RWPE2 (cell line): ENCODE data around the gene ZFYVE28.

Source experiments
- ATAC-seq: fragments of 200-7000 bp; cut with Tn5 transposase; 3 replicates; pipeline ENCODE4 v1.9.1; 2021; ENCODE audit warnings: low read depth
- DNase-seq: peaks from one replicate; pipeline ENCODE4 v3.0.0-alpha.2; 2020; ENCODE audit warnings: low spot score
- H3K27ac ChIP-seq: fragments of 450-650 bp; 2 replicates; pipeline ENCODE4 v1.5.1; 2017; ENCODE audit warnings: mild to moderate bottlenecking; ENCODE audit not compliant: poor library complexity, severe bottlenecking
- H3K27me3 ChIP-seq: fragments of 250-450 bp; sonication (Bioruptor Pico); 2 replicates; pipeline ENCODE4 v1.5.1; 2021; ENCODE audit warnings: mild to moderate bottlenecking, moderate library complexity; ENCODE audit not compliant: insufficient read depth, poor library complexity, severe bottlenecking
- H3K36me3 ChIP-seq: fragments of 250-450 bp; sonication (Bioruptor Pico); 2 replicates; pipeline ENCODE4 v1.5.1; 2020; ENCODE audit warnings: low read depth, mild to moderate bottlenecking, moderate library complexity
- H3K4me1 ChIP-seq: fragments of 250-450 bp; sonication (Bioruptor Pico); 2 replicates; pipeline ENCODE4 v1.5.1; 2021; ENCODE audit warnings: mild to moderate bottlenecking, moderate library complexity; ENCODE audit not compliant: insufficient read depth, poor library complexity, severe bottlenecking
- H3K4me3 ChIP-seq: fragments of 250-450 bp; sonication (Bioruptor Pico); 2 replicates; pipeline ENCODE4 v1.5.1; 2021; ENCODE audit warnings: mild to moderate bottlenecking, moderate library complexity; ENCODE audit not compliant: severe bottlenecking
- H3K9me3 ChIP-seq: fragments of 250-450 bp; sonication (Bioruptor Pico); 2 replicates; pipeline ENCODE4 v1.5.1; 2021; ENCODE audit warnings: mild to moderate bottlenecking, moderate library complexity; ENCODE audit not compliant: severe bottlenecking
- CTCF ChIP-seq: fragments of 450-650 bp; IDR thresholded peaks from one replicate; pipeline ENCODE4 v1.5.1; 2017; ENCODE audit warnings: mild to moderate bottlenecking, moderate library complexity; ENCODE audit not compliant: poor library complexity, severe bottlenecking

The ZFYVE28 gene

GRCh38 chr4:2425386-2426068 lies 7.1 kb upstream of the ZFYVE28 start:
- H3K36me3 ChIP-seq: no peaks in the 10 kb centered on the region
- H3K4me3 ChIP-seq: no peak overlapping the region
- no peak for TF ChIP-seq CTCF
- no peaks in the 10 kb centered on the region for H3K9me3 ChIP-seq
- peak; percentile 33 for DNase-seq
- H3K27me3 ChIP-seq: peaks cover 4% of the 10 kb centered on the region
- H3K27ac ChIP-seq: no peak overlapping the region
- H3K4me1 ChIP-seq: no peaks in the 10 kb centered on the region
- ATAC-seq: no peak

GRCh38 chr4:2424581-2424980 lies 6.1 kb upstream of the ZFYVE28 start:
- Histone ChIP-seq H3K27me3 (peaks cover 13% of the 10 kb centered on the region), H3K27ac (no peak overlapping the region), H3K9me3 (no peaks in the 10 kb centered on the region), H3K36me3 (no peaks in the 10 kb centered on the region), H3K4me3 (no peak overlapping the region), H3K4me1 (no peaks in the 10 kb centered on the region)
- no peak for TF ChIP-seq CTCF
- peak; percentile 43 for DNase-seq
- ATAC-seq: no peak; the same call in 2 of the 3 replicates

- ATAC-seq (no peak), DNase-seq (peak; percentile 29)
- no peaks in the 10 kb centered on the region for H3K9me3 ChIP-seq
- TF ChIP-seq CTCF: no peak
- H3K27me3 ChIP-seq: peaks cover 17% of the 10 kb centered on the region
- no peaks in the 10 kb centered on the region for H3K4me1 ChIP-seq
- no peak overlapping the region for H3K4me3 ChIP-seq
- no peaks in the 10 kb centered on the region for H3K36me3 ChIP-seq
- no peak overlapping the region for H3K27ac ChIP-seq
These were observed 5.2 kb upstream of the ZFYVE28 start for GRCh38 chr4:2423695-2424094.

- H3K36me3 ChIP-seq: no peaks in the 10 kb centered on the region
- no peak overlapping the region for H3K27ac ChIP-seq
- ATAC-seq (no peak), DNase-seq (peak; percentile 38)
- H3K27me3 ChIP-seq: peaks cover 17% of the 10 kb centered on the region
- no peak for TF ChIP-seq CTCF
- H3K9me3 ChIP-seq: no peaks in the 10 kb centered on the region
- H3K4me3 ChIP-seq: no peak overlapping the region
- H3K4me1 ChIP-seq: no peaks in the 10 kb centered on the region
These were observed 4.6 kb upstream of the ZFYVE28 start for GRCh38 chr4:2423066-2423465.

GRCh38 chr4:2421928-2422327 lies 3.5 kb upstream of the ZFYVE28 start:
- TF ChIP-seq CTCF: no peak
- Histone ChIP-seq H3K4me1 (no peaks in the 10 kb centered on the region), H3K9me3 (no peaks in the 10 kb centered on the region), H3K27ac (no peak overlapping the region), H3K27me3 (peaks cover 26% of the 10 kb centered on the region), H3K4me3 (no peak overlapping the region), H3K36me3 (no peaks in the 10 kb centered on the region)
- ATAC-seq (no peak), DNase-seq (no peak)
